SHP77 treated with DMSO at 0.1 percent for 48 hours (cell line): ENCODE data around the gene RPA1.

Experiments used
- DNase-seq: peaks from one replicate; lab custom pipeline; 2025; lab: John Stamatoyannopoulos, UW

RPA1 gene

GRCh38 chr17:1912146-1912545 lies 82.3 kb downstream of the RPA1 start:
- no peak for DNase-seq

- no peak for DNase-seq
Observed at GRCh38 chr17:1913702-1914101, 83.9 kb downstream of the RPA1 start.

GRCh38 chr17:1914661-1915083 lies 84.9 kb downstream of the RPA1 start:
- DNase-seq, result no peak

- no peak for DNase-seq
Observed at GRCh38 chr17:1915889-1916288, 86.1 kb downstream of the RPA1 start.

- no peak for DNase-seq
Observed at GRCh38 chr17:1916316-1916715, 86.5 kb downstream of the RPA1 start.

GRCh38 chr17:1916963-1917715 lies 87.3 kb downstream of the RPA1 start:
- DNase-seq, result no peak

- no peak for DNase-seq
Observed at GRCh38 chr17:1918346-1919162, 88.7 kb downstream of the RPA1 start.

- DNase-seq, result no peak
Observed at GRCh38 chr17:1919201-1919600, 89.4 kb downstream of the RPA1 start.

- DNase-seq, result no peak
Observed at GRCh38 chr17:1920948-1921351, 91.1 kb downstream of the RPA1 start.

GRCh38 chr17:1928976-1929375 lies 99.2 kb downstream of the RPA1 start:
- no peak for DNase-seq

- no peak for DNase-seq
Observed at GRCh38 chr17:1930337-1930645, 100.5 kb downstream of the RPA1 start.

- DNase-seq, result peak; percentile 27
Observed at GRCh38 chr17:1931844-1932579, 102.2 kb downstream of the RPA1 start.

- DNase-seq, result no peak
Observed at GRCh38 chr17:1933875-1934715, 104.3 kb downstream of the RPA1 start.

GRCh38 chr17:1934901-1935300 lies 105.1 kb downstream of the RPA1 start:
- DNase-seq, result no peak

- DNase-seq, result no peak
Observed at GRCh38 chr17:1936766-1937165, 107.0 kb downstream of the RPA1 start.

GRCh38 chr17:1937461-1937860 lies 107.7 kb downstream of the RPA1 start:
- no peak for DNase-seq

- peak; percentile 28 for DNase-seq
Observed at GRCh38 chr17:1939981-1940809, 110.4 kb downstream of the RPA1 start.

GRCh38 chr17:1940810-1941185 lies 111.0 kb downstream of the RPA1 start:
- no peak for DNase-seq

GRCh38 chr17:1941272-1942065 lies 111.7 kb downstream of the RPA1 start:
- DNase-seq, result no peak

- DNase-seq, result no peak
Observed at GRCh38 chr17:1942066-1942365, 112.2 kb downstream of the RPA1 start.
